Upper lobe of left lung (tissue), 6 donors: ENCODE results near the gene AJAP1. TPM values are rescaled to one million over a fixed set of nuclear protein-coding genes. Genes with fewer than 3 reads are reported as not detected.

Experiments used
- ATAC-seq, 2 donors: fragments of 200-7000 bp; cut with Tn5 transposase; one replicate each; pipeline ENCODE4 v1.9.1; 2022; ENCODE audit warnings: mild to moderate bottlenecking in 2 of 2, moderate library complexity in 2 of 2; ENCODE audit not compliant: low FRiP score in 2 of 2
- DNase-seq, 2 donors: peaks; one replicate each; pipeline ENCODE4 v3.0.0-alpha.2; 2019 to 2020
- H3K27ac ChIP-seq, 4 donors: fragments of 200-600 bp; sonication (generic); one replicate each; pipeline ENCODE4 v1.5.1; 2016 to 2019
- H3K27me3 ChIP-seq, 4 donors: fragments of 200-600 bp; sonication (generic); one replicate each; pipeline ENCODE4 v1.5.1; 2017 to 2019
- H3K36me3 ChIP-seq, 4 donors: fragments of 200-600 bp; sonication (generic); one replicate each; pipeline ENCODE4 v1.5.1; 2016 to 2019
- H3K4me1 ChIP-seq, 4 donors: fragments of 200-600 bp; sonication (generic); one replicate each; pipeline ENCODE4 v1.5.1; 2018 to 2019
- H3K4me3 ChIP-seq, 4 donors: fragments of 200-600 bp; sonication (generic); one replicate each; pipeline ENCODE4 v1.5.1; 2017 to 2019; ENCODE audit warnings: mild to moderate bottlenecking in 2 of 4, moderate library complexity in 1 of 4
- H3K9me3 ChIP-seq, 4 donors: fragments of 200-600 bp; sonication (generic); one replicate each; pipeline ENCODE4 v1.5.1; 2018 to 2019
- EP300 ChIP-seq, 4 donors: sonication (generic); formaldehyde crosslinking; IDR thresholded peaks; one replicate each; pipeline ENCODE4 v1.5.1; 2017; ENCODE audit warnings: antibody characterized with exemption in 4 of 4, control low read depth in 2 of 4
- POLR2A ChIP-seq, 4 donors: fragments of 450-650 bp; IDR thresholded peaks; one replicate each; pipeline ENCODE4 v1.5.1; 2016 to 2017; ENCODE audit warnings: antibody characterized with exemption in 4 of 4, mild to moderate bottlenecking in 2 of 4
- POLR2AphosphoS5 ChIP-seq, 2 donors: sonication (generic); formaldehyde crosslinking; IDR thresholded peaks; one replicate each; pipeline ENCODE4 v1.5.1; 2017; ENCODE audit warnings: antibody characterized with exemption in 2 of 2
- WGBS, 2 donors: methylation state at CpG; one replicate each; pipeline ENCODE4 v1.1.5; 2017 to 2018; 5-methylcytosine and 5-hydroxymethylcytosine counted together
- total RNA-seq, 6 donors: library from RNA; depleted of rRNA in 4 of 6; stranded (reverse); fragments of >200 nt in 4 of 6; gene quantifications; one replicate each; pipeline versions ENCODE4 v1.1.0 to v1.2.1, GENCODE V29; 2016 to 2021
- TF ChIP-seq, protein P1 (sequence below), 6 experiments: fragments of 450-650 bp in 4 of 6; fragments of 200-600 bp in 2 of 6; sonication (generic) in 2 of 6; IDR thresholded peaks; one replicate each; pipeline ENCODE4 v1.5.1; 2016 to 2019; ENCODE audit warnings: antibody characterized with exemption in 6 of 6
- donor health status: DM: no; HTN: no; CAD: no; lungs with moderate emphysema.
- donor health status: DM: no; HTN: yes; CAD: no; lungs with severe emphysema.

Gene AJAP1
- total RNA-seq, result 1 to 10 TPM in 4 of 6 donors, under 1 TPM in 2; 0.54 to 4.6 (median 2.9) TPM

- H3K4me3 ChIP-seq, result peak within 1 kb of the TSS in 3 of 4 donors; percentile 15 to 43 (median 21)
- peaks cover 0 to 51% (median 17%) of the 10 kb centered on the region in 4 donors for H3K27me3 ChIP-seq
Observed at GRCh38 chr1:4653796-4654725, at the start of gene AJAP1. TSS of gene AJAP1 (plus strand) at chr1:4654609. CDS start at chr1:4655426, 817 bp downstream.

DNA sequence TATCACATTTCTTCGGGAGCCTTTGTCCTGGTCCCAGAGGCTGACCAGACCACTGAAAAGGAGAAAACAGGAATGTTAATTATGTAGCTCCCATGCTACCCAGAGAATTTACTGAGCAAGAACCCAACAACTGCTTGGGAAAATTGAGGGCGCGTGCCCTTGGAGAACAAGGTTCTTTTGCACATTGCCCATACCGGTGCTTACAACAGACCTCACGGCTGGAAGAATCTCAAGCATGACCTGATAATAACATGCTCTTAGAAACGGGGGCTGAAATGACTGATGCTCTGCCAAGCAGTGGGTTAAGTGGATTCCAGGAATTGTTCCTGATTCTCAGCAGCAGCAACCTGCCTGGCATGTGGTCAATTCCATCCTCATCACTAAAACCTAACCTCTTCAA lies 49.3 kb upstream of the AJAP1 start:
- no peaks in the 10 kb centered on the region for H3K4me1 ChIP-seq
- peaks cover 7 to 13% (median 10%) of the 10 kb centered on the region in 4 donors for H3K9me3 ChIP-seq
- no peak overlapping the region for H3K4me3 ChIP-seq
- no peaks in the 10 kb centered on the region for H3K36me3 ChIP-seq
- H3K27ac ChIP-seq, result no peak overlapping the region
- 37 to 55% methylated on average over 5 to 6 of the region's 6 CpGs for WGBS, 2 donors
- DNase-seq (no peak), ATAC-seq (no peak)
- TF ChIP-seq EP300 (IDR thresholded peaks at IDR 0.05), result no peak
- TF ChIP-seq POLR2AphosphoS5 (IDR thresholded peaks at IDR 0.05), result no peak
- TF ChIP-seq, protein P1, sequence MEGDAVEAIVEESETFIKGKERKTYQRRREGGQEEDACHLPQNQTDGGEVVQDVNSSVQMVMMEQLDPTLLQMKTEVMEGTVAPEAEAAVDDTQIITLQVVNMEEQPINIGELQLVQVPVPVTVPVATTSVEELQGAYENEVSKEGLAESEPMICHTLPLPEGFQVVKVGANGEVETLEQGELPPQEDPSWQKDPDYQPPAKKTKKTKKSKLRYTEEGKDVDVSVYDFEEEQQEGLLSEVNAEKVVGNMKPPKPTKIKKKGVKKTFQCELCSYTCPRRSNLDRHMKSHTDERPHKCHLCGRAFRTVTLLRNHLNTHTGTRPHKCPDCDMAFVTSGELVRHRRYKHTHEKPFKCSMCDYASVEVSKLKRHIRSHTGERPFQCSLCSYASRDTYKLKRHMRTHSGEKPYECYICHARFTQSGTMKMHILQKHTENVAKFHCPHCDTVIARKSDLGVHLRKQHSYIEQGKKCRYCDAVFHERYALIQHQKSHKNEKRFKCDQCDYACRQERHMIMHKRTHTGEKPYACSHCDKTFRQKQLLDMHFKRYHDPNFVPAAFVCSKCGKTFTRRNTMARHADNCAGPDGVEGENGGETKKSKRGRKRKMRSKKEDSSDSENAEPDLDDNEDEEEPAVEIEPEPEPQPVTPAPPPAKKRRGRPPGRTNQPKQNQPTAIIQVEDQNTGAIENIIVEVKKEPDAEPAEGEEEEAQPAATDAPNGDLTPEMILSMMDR (IDR thresholded peaks at IDR 0.05), result no peak
- no peak for TF ChIP-seq POLR2A (IDR thresholded peaks at IDR 0.05)
- H3K27me3 ChIP-seq, result peaks cover 0 to 3% (median 0%) of the 10 kb centered on the region in 4 donors

More at GRCh38 chr1:4653796-4654725, at the start of gene AJAP1:
- TF ChIP-seq POLR2AphosphoS5 (IDR thresholded peaks at IDR 0.05) (no peak), POLR2A (IDR thresholded peaks at IDR 0.05) (no peak), EP300 (IDR thresholded peaks at IDR 0.05) (no peak)
- TF ChIP-seq, protein P1 (IDR thresholded peaks at IDR 0.05), result no peak
- H3K4me1 ChIP-seq, result peaks cover 5 to 31% (median 11%) of the 10 kb centered on the region in 4 donors
- WGBS, 2 donors, result 3 to 5% methylated on average over 22 to 24 of the region's 112 CpGs
- ATAC-seq, result no peak
- H3K9me3 ChIP-seq, result no peaks in the 10 kb centered on the region
- peak in 1 of 2 donors; percentile 81 for DNase-seq
- H3K27ac ChIP-seq, result no peak within 1 kb of the TSS
- no peaks in the 10 kb centered on the region for H3K36me3 ChIP-seq

- H3K9me3 ChIP-seq, result peaks cover 7 to 22% (median 12%) of the 10 kb centered on the region in 4 donors
- WGBS, 2 donors, result 81 to 82% methylated on average over 21 to 24 of the region's 24 CpGs
- no peak for DNase-seq
Observed at GRCh38 chr1:4611563-4612341, 42.7 kb upstream of the AJAP1 start.

GRCh38 chr1:4612991-4613390 lies 41.4 kb upstream of the AJAP1 start:
- no peak for ATAC-seq
- H3K4me3 ChIP-seq, result no peak overlapping the region
- DNase-seq, result no peak
- no peaks in the 10 kb centered on the region for H3K4me1 ChIP-seq
- WGBS, 2 donors, result 58 to 64% methylated on average over 7 of the region's 7 CpGs
- H3K36me3 ChIP-seq, result no peaks in the 10 kb centered on the region
- peaks cover 7 to 22% (median 12%) of the 10 kb centered on the region in 4 donors for H3K9me3 ChIP-seq
- no peak overlapping the region for H3K27ac ChIP-seq
- H3K27me3 ChIP-seq, result no peaks in the 10 kb centered on the region
- TF ChIP-seq EP300 (IDR thresholded peaks at IDR 0.05), result no peak
- TF ChIP-seq POLR2A (IDR thresholded peaks at IDR 0.05), result no peak
- TF ChIP-seq, protein P1 (IDR thresholded peaks at IDR 0.05), result no peak
- TF ChIP-seq POLR2AphosphoS5 (IDR thresholded peaks at IDR 0.05), result no peak

More at GRCh38 chr1:4611563-4612341, 42.7 kb upstream of the AJAP1 start:
- TF ChIP-seq POLR2A (IDR thresholded peaks at IDR 0.05) (no peak), POLR2AphosphoS5 (IDR thresholded peaks at IDR 0.05) (no peak), EP300 (IDR thresholded peaks at IDR 0.05) (no peak)
- TF ChIP-seq, protein P1 (IDR thresholded peaks at IDR 0.05), result no peak
- Histone ChIP-seq H3K27ac (no peak overlapping the region), H3K27me3 (no peaks in the 10 kb centered on the region), H3K4me1 (no peaks in the 10 kb centered on the region), H3K36me3 (no peaks in the 10 kb centered on the region), H3K4me3 (no peak overlapping the region)
- no peak for ATAC-seq
